HTR-8/SVneo (cell line): ENCODE results near the gene MACROD2.

ENCODE experiments used
- DNase-seq: peaks from one replicate; pipeline ENCODE4 v3.0.0; 2011; ENCODE audit warnings: low spot score, mixed read lengths; ENCODE audit not compliant: insufficient read length
- FAIRE-seq: peaks from 2 replicates; lab custom pipeline; 2011; peaks lifted over from hg19 to GRCh38; lab: Jason Lieb, UNC

The MACROD2 gene

GRCh38 chr20:14312001-14312400 is 316.7 kb downstream of the MACROD2 start:
- no peak for FAIRE-seq
- DNase-seq, result no peak

- DNase-seq (no peak), FAIRE-seq (no peak)
Measured at GRCh38 chr20:14313341-14314020, 318.2 kb downstream of the MACROD2 start.

GRCh38 chr20:14319704-14320103 is 324.4 kb downstream of the MACROD2 start:
- DNase-seq (no peak), FAIRE-seq (no peak)

GRCh38 chr20:14331646-14332045 is 336.3 kb downstream of the MACROD2 start:
- DNase-seq (no peak), FAIRE-seq (no peak)

GRCh38 chr20:14332866-14333265 is 337.6 kb downstream of the MACROD2 start:
- DNase-seq (no peak), FAIRE-seq (no peak)

GRCh38 chr20:14333721-14334120 is 338.4 kb downstream of the MACROD2 start:
- no peak for DNase-seq

GRCh38 chr20:14334306-14334930 is 339.1 kb downstream of the MACROD2 start:
- DNase-seq (no peak), FAIRE-seq (no peak)

More at GRCh38 chr20:14333721-14334120, 338.4 kb downstream of the MACROD2 start:
- no peak for FAIRE-seq

- DNase-seq, result no peak
- FAIRE-seq, result no peak
Measured at GRCh38 chr20:14335052-14335451, 339.7 kb downstream of the MACROD2 start.

- no peak for DNase-seq
- FAIRE-seq, result no peak
Measured at GRCh38 chr20:14336686-14337085, 341.4 kb downstream of the MACROD2 start.

- peak; percentile 14 for DNase-seq
- FAIRE-seq, result no peak
Measured at GRCh38 chr20:14337400-14338171, 342.3 kb downstream of the MACROD2 start, which contains the start of gene FLRT3. TSS of gene FLRT3 (minus strand) at chr20:14337612. CDS start at chr20:14327506, 10,106 bp downstream.

- no peak for FAIRE-seq
- DNase-seq, result no peak
Measured at GRCh38 chr20:14341801-14342200, 346.5 kb downstream of the MACROD2 start.

- FAIRE-seq, result no peak
- DNase-seq, result no peak
Measured at GRCh38 chr20:14342918-14343317, 347.6 kb downstream of the MACROD2 start.

GRCh38 chr20:14343491-14344065 is 348.3 kb downstream of the MACROD2 start:
- FAIRE-seq (no peak), DNase-seq (no peak)

- no peak for DNase-seq
- FAIRE-seq, result no peak
Measured at GRCh38 chr20:14344746-14345145, 349.4 kb downstream of the MACROD2 start.

- FAIRE-seq (no peak), DNase-seq (no peak)
Measured at GRCh38 chr20:14355791-14356190, 360.5 kb downstream of the MACROD2 start.

- FAIRE-seq (no peak), DNase-seq (no peak)
Measured at GRCh38 chr20:14360416-14360815, 365.1 kb downstream of the MACROD2 start.

GRCh38 chr20:14361509-14362345 is 366.4 kb downstream of the MACROD2 start:
- no peak for DNase-seq
- FAIRE-seq, result no peak

GRCh38 chr20:14374196-14374595 is 378.9 kb downstream of the MACROD2 start:
- FAIRE-seq (no peak), DNase-seq (no peak)

- DNase-seq (no peak), FAIRE-seq (no peak)
Measured at GRCh38 chr20:14375416-14375985, 380.2 kb downstream of the MACROD2 start.
